Large intestine (tissue), 3 donors: ENCODE results near the gene PTH1R. TPM values are rescaled to one million over a fixed set of nuclear protein-coding genes. Genes with fewer than 3 reads are reported as not detected.

Experiments
- DNase-seq, 2 donors: peaks; one replicate each; pipeline versions ENCODE4 v3.0.0 to v3.0.0-alpha.2; 2013
- H3K27ac ChIP-seq: one replicate; pipeline ENCODE4 v1.5.1; 2013; ENCODE audit warnings: low read length
- H3K27me3 ChIP-seq: 2 replicates; pipeline ENCODE4 v1.6.1; 2013; ENCODE audit warnings: low read length; ENCODE audit not compliant: control insufficient read depth, insufficient read depth
- H3K36me3 ChIP-seq: 2 replicates; pipeline ENCODE4 v1.6.1; 2013; ENCODE audit warnings: low read length; ENCODE audit not compliant: control insufficient read depth, insufficient read depth
- H3K4me1 ChIP-seq: one replicate; pipeline ENCODE4 v1.6.1; 2013; ENCODE audit warnings: low read length; ENCODE audit not compliant: control insufficient read depth, insufficient read depth
- H3K4me3 ChIP-seq: one replicate; pipeline ENCODE4 v1.5.1; 2013; ENCODE audit warnings: low read length
- H3K9me3 ChIP-seq: one replicate; pipeline ENCODE4 v1.6.1; 2013; ENCODE audit warnings: mild to moderate bottlenecking, low read depth, low read length, moderate library complexity; ENCODE audit not compliant: control insufficient read depth
- WGBS: methylation state at CpG from one replicate; pipeline ENCODE4 v1.1.5; 2013; ENCODE audit warnings: low lambda C conversion rate; ENCODE audit not compliant: insufficient coverage; 5-methylcytosine and 5-hydroxymethylcytosine counted together
- polyA plus RNA-seq: library from polyadenylated mRNA; unstranded; fragments of 120-200 nt; gene quantifications from one replicate; pipeline ENCODE4 v1.2.1, GENCODE V29; 2013

PTH1R gene
- polyA plus RNA-seq, 1 donor = 8.7 TPM

DNA sequence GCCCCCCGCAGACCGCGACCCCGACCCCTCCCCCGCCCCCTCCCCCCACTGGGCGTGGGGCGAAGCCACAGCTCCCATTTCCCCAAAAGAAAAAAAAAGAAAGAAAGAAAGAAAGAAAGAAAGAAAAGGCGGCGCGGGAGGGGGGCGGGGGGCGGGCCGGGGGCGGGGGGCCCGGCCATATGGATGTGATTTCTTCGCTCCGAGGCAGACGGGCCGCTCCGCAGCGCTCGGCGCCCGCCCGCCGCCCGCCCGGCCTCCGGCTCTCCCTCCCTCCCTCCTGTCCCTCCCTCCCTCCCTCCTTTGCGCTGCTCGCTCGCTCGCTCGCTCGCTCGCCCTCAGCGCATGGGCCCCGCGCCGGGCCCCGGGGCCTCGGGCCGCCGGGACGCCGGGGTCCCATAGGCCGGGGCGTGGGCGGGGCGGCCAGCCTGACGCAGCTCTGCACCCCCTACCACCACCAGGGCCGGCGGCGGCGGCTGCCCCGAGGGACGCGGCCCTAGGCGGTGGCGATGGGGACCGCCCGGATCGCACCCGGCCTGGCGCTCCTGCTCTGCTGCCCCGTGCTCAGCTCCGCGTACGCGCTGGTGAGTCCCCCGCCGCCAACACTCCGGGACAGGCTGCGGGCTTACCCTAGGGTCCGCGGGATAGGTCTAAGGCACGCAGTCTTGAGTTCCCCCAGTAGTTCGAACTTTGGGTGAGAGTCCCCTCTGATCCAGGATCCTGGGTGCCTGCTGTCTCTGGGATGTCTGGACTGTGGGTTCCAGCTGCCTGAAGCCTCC, 5.7 kb downstream of the PTH1R start:
- Histone ChIP-seq H3K27me3 (peaks cover 40% of the 10 kb centered on the region), H3K36me3 (peaks cover 2% of the 10 kb centered on the region), H3K27ac (no peak overlapping the region), H3K4me3 (peak overlapping the region; percentile 62), H3K4me1 (peaks cover 30% of the 10 kb centered on the region), H3K9me3 (no peaks in the 10 kb centered on the region)
- WGBS = no CpG with 5 or more reads among the region's 78 CpGs
- peak in 1 of 2 donors; percentile 55 for DNase-seq

GRCh38 chr3:46883830-46884185, 6.3 kb downstream of the PTH1R start:
- H3K4me1 ChIP-seq = peaks cover 25% of the 10 kb centered on the region
- no peak overlapping the region for H3K27ac ChIP-seq
- peaks cover 40% of the 10 kb centered on the region for H3K27me3 ChIP-seq
- peaks cover 2% of the 10 kb centered on the region for H3K36me3 ChIP-seq
- no CpG with 5 or more reads among the region's 4 CpGs for WGBS
- no peak for DNase-seq
- H3K4me3 ChIP-seq = peak overlapping the region; percentile 14
- H3K9me3 ChIP-seq = no peaks in the 10 kb centered on the region

GRCh38 chr3:46884427-46884826, 6.9 kb downstream of the PTH1R start:
- WGBS = no CpG with 5 or more reads among the region's 5 CpGs
- Histone ChIP-seq H3K4me3 (no peak overlapping the region), H3K4me1 (peaks cover 20% of the 10 kb centered on the region), H3K27ac (no peak overlapping the region), H3K36me3 (peaks cover 2% of the 10 kb centered on the region), H3K9me3 (no peaks in the 10 kb centered on the region), H3K27me3 (peaks cover 40% of the 10 kb centered on the region)
- DNase-seq = no peak

DNA sequence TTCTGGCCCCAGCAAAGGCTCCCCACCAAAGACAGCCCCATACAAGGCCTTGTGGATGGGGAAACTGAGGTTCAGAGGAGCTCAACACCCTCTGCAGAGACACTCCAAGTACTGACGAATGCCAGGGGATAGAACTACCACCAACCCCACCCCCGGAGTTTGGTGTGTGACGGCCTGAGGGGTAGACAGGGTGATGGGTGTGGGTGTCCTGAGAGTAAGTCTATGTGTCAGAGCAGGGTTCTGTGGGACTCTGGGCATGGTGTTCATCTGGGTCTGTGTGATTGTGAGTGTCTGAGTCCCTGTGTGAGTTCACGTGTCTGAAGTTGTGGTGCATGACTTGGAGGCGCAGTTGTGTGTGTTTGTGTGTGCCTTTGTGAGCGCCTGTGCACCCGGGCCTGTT, 7.4 kb downstream of the PTH1R start:
- Histone ChIP-seq H3K27ac (no peak overlapping the region), H3K9me3 (no peaks in the 10 kb centered on the region), H3K36me3 (peaks cover 2% of the 10 kb centered on the region), H3K27me3 (peaks cover 40% of the 10 kb centered on the region), H3K4me3 (no peak overlapping the region), H3K4me1 (peaks cover 21% of the 10 kb centered on the region)
- WGBS = no CpG with 5 or more reads among the region's 7 CpGs
- no peak for DNase-seq

- no CpG with 5 or more reads among the region's 3 CpGs for WGBS
- Histone ChIP-seq H3K36me3 (peaks cover 2% of the 10 kb centered on the region), H3K27ac (no peak overlapping the region), H3K9me3 (no peaks in the 10 kb centered on the region), H3K4me1 (peaks cover 20% of the 10 kb centered on the region), H3K4me3 (no peak overlapping the region), H3K27me3 (peaks cover 40% of the 10 kb centered on the region)
- DNase-seq = no peak
These were observed 8.1 kb downstream of the PTH1R start for GRCh38 chr3:46885612-46886011.

DNA sequence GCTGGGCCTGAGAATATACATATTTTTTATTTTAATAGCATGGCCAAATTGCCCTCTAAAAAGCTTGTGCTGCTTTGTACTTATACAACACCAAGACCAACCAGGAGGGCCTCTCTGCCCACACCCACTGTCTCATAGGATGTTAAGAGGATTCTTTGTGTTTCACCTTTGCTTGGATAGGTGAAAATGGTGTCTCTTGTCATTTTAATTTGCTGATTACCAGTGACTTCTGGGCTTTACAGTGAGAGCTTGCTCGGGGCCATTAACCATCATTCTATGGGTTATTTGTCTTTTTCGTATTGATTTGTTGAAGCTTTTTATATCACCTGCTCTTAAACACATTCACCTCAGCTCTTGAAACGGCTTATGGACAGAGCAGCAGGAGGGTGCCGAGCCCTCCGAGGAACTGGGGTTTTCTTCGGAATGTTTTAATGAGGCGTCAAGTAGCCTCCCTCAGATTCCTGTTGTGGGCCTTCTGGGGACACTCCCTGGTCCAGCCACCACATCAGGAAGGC, 10.5 kb downstream of the PTH1R start:
- H3K36me3 ChIP-seq = peaks cover 2% of the 10 kb centered on the region
- no peak for DNase-seq
- H3K27me3 ChIP-seq = peaks cover 32% of the 10 kb centered on the region
- no peak overlapping the region for H3K4me3 ChIP-seq
- no CpG with 5 or more reads among the region's 7 CpGs for WGBS
- H3K27ac ChIP-seq = no peak overlapping the region
- peaks cover 28% of the 10 kb centered on the region for H3K4me1 ChIP-seq
- H3K9me3 ChIP-seq = peaks cover 3% of the 10 kb centered on the region

GRCh38 chr3:46888705-46889104, 11.2 kb downstream of the PTH1R start:
- Histone ChIP-seq H3K27ac (no peak overlapping the region), H3K27me3 (peaks cover 31% of the 10 kb centered on the region), H3K36me3 (peaks cover 2% of the 10 kb centered on the region), H3K4me3 (no peak overlapping the region), H3K4me1 (peaks cover 27% of the 10 kb centered on the region), H3K9me3 (peaks cover 3% of the 10 kb centered on the region)
- no CpG with 5 or more reads among the region's 13 CpGs for WGBS
- DNase-seq = no peak

- Histone ChIP-seq H3K27me3 (peaks cover 23% of the 10 kb centered on the region), H3K27ac (no peak overlapping the region)
These were observed 12.0 kb downstream of the PTH1R start for GRCh38 chr3:46889381-46890110.

GRCh38 chr3:46890132-46890531, 12.6 kb downstream of the PTH1R start:
- no peak overlapping the region for H3K4me3 ChIP-seq
- H3K4me1 ChIP-seq = peaks cover 25% of the 10 kb centered on the region
- no peak for DNase-seq
- peaks cover 18% of the 10 kb centered on the region for H3K27me3 ChIP-seq
- H3K36me3 ChIP-seq = peaks cover 2% of the 10 kb centered on the region
- no peak overlapping the region for H3K27ac ChIP-seq
- WGBS = no CpG with 5 or more reads among the region's 1 CpG
- H3K9me3 ChIP-seq = peaks cover 3% of the 10 kb centered on the region

More at GRCh38 chr3:46889381-46890110, 12.0 kb downstream of the PTH1R start:
- no CpG with 5 or more reads among the region's 6 CpGs for WGBS
- no peak overlapping the region for H3K4me3 ChIP-seq
- peak in 1 of 2 donors; percentile 26 for DNase-seq
- peaks cover 25% of the 10 kb centered on the region for H3K4me1 ChIP-seq
- H3K36me3 ChIP-seq = peaks cover 2% of the 10 kb centered on the region
- peaks cover 3% of the 10 kb centered on the region for H3K9me3 ChIP-seq

- H3K36me3 ChIP-seq = no peaks in the 10 kb centered on the region
- H3K4me3 ChIP-seq = no peak overlapping the region
- H3K27ac ChIP-seq = no peak overlapping the region
- DNase-seq = no peak
- WGBS = no CpG with 5 or more reads among the region's 3 CpGs
- H3K27me3 ChIP-seq = peaks cover 14% of the 10 kb centered on the region
- peaks cover 25% of the 10 kb centered on the region for H3K4me1 ChIP-seq
- H3K9me3 ChIP-seq = peaks cover 3% of the 10 kb centered on the region
These were observed 13.6 kb downstream of the PTH1R start for GRCh38 chr3:46891132-46891531.
